IPS DF 6.9 (cell line): ENCODE measurements around the gene KCTD12.

ENCODE experiments used
- DNase-seq: peaks from one replicate; pipeline ENCODE4 v3.0.0-alpha.2; 2013; ENCODE audit warnings: low read depth, low spot score
- H3K27ac ChIP-seq: one replicate; pipeline ENCODE4 v1.5.1; 2013; ENCODE audit warnings: low read length, control low read depth
- H3K27me3 ChIP-seq: 2 replicates; pipeline ENCODE4 v1.6.1; 2013; ENCODE audit warnings: mild to moderate bottlenecking, low read length; ENCODE audit not compliant: control insufficient read depth, insufficient read depth
- H3K36me3 ChIP-seq: 2 replicates; pipeline ENCODE4 v1.6.1; 2013; ENCODE audit warnings: low read length; ENCODE audit not compliant: control insufficient read depth, insufficient read depth
- H3K4me1 ChIP-seq: 2 replicates; pipeline ENCODE4 v1.6.1; 2013; ENCODE audit warnings: low read length; ENCODE audit not compliant: control insufficient read depth, insufficient read depth
- H3K4me3 ChIP-seq: 2 replicates; pipeline ENCODE4 v1.5.1; 2013; ENCODE audit warnings: mild to moderate bottlenecking, low read length
- H3K9me3 ChIP-seq: 2 replicates; pipeline ENCODE4 v1.6.1; 2013; ENCODE audit warnings: low read length, inconsistent platforms; ENCODE audit not compliant: control insufficient read depth, insufficient read depth
- WGBS: extraction: QIAGEN DNeasy Blood & Tissue Kit; methylation state at CpG from one replicate; pipeline ENCODE4 v1.1.7; 2013; ENCODE audit warnings: mixed read lengths, missing lambda C conversion rate; ENCODE audit not compliant: insufficient read length, insufficient coverage; 5-methylcytosine and 5-hydroxymethylcytosine counted together

The KCTD12 gene

GRCh38 chr13:76888421-76888820 lies 2.2 kb upstream of the KCTD12 start:
- H3K4me3 ChIP-seq: no peak overlapping the region
- peaks cover 19% of the 10 kb centered on the region; the same call in 1 of the 2 replicates for H3K27me3 ChIP-seq
- H3K9me3 ChIP-seq: no peaks in the 10 kb centered on the region
- H3K4me1 ChIP-seq: no peaks in the 10 kb centered on the region
- DNase-seq: no peak
- no peak overlapping the region for H3K27ac ChIP-seq
- WGBS: no CpG with 5 or more reads among the region's 1 CpG
- H3K36me3 ChIP-seq: no peaks in the 10 kb centered on the region

DNA sequence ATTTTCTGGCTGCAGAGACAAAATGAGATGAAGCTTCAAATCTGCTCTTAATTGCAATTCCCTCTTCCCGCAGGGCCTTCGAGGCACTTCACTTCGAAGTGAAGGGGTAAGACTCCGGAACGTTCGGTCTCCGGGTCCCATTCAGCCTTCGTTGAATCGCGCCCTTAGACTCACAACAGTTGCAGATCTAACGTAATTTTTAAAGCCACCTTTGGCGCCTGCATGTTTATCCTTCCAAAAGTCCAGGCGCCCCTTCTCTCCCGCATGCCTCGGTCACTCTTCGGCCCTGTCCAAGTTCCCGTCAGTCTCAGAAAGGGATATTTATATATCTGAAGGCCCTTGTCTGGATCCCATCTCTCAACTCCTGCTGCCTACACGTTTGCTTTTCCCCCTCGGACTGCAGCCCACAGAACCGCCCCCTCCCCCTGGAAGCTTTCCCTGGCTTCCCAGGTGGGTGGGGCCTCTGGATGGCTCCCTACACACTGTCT lies 915 bp upstream of the KCTD12 start:
- H3K4me3 ChIP-seq: peak overlapping the region; percentile 52; the same call in 1 of the 2 replicates
- no peaks in the 10 kb centered on the region for H3K9me3 ChIP-seq
- DNase-seq: no peak
- H3K27ac ChIP-seq: no peak overlapping the region
- peaks cover 19% of the 10 kb centered on the region; the same call in 1 of the 2 replicates for H3K27me3 ChIP-seq
- H3K36me3 ChIP-seq: no peaks in the 10 kb centered on the region
- WGBS: no CpG with 5 or more reads among the region's 20 CpGs
- H3K4me1 ChIP-seq: no peaks in the 10 kb centered on the region

- Histone ChIP-seq H3K36me3 (no peaks in the 10 kb centered on the region), H3K27me3 (peaks cover 19% of the 10 kb centered on the region; the same call in 1 of the 2 replicates), H3K9me3 (no peaks in the 10 kb centered on the region), H3K27ac (no peak overlapping the region), H3K4me3 (peak overlapping the region; percentile 52; the same call in 1 of the 2 replicates), H3K4me1 (no peaks in the 10 kb centered on the region)
- DNase-seq: no peak
- WGBS: no CpG with 5 or more reads among the region's 37 CpGs
Observed at GRCh38 chr13:76886005-76886291, 257 bp downstream of the KCTD12 start.

DNA sequence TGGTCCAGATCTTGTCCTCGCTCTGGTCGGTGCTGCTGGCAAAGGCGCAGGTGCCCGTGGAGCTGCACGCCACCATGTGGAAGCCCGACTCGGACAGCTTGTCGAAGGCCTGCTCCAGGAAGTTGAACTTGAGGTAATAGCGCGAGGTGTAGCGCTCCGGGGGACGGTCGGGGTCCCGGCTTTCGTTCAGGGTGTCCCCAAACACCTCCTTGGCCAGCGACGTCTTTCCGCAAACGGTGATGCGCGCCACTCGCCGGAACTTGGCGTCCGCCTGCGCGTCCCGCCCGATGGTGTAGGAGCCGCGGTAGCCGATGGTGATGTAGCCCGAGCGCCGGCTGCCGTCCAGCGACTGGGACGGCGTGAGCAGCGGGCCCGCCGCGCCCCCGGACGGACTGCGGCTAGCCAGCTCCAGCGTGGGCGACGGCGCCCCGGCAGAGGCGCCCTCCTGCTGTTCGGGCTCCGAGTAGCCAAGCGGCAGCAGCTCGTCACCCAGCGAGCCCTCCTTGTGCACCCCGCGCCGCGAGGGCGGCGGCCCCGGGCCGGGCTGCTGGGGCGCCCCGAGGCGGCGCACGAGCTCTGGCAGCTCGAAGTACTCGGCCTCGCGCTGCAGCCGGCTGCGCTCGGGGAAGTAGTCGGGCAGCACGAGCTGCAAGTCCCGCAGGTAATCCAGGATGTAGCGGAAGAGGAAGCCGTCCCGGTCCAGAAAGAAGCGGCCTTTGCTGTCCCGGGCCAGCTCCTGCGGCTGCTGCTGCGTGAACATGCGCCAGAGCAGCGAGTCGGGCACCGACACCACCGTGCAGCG lies 801 bp downstream of the KCTD12 start:
- H3K4me1 ChIP-seq: no peaks in the 10 kb centered on the region
- DNase-seq: no peak
- peaks cover 19% of the 10 kb centered on the region; the same call in 1 of the 2 replicates for H3K27me3 ChIP-seq
- no peak overlapping the region for H3K27ac ChIP-seq
- H3K4me3 ChIP-seq: peak overlapping the region; percentile 52; the same call in 1 of the 2 replicates
- H3K36me3 ChIP-seq: no peaks in the 10 kb centered on the region
- H3K9me3 ChIP-seq: no peaks in the 10 kb centered on the region
- WGBS: no CpG with 5 or more reads among the region's 94 CpGs

DNA sequence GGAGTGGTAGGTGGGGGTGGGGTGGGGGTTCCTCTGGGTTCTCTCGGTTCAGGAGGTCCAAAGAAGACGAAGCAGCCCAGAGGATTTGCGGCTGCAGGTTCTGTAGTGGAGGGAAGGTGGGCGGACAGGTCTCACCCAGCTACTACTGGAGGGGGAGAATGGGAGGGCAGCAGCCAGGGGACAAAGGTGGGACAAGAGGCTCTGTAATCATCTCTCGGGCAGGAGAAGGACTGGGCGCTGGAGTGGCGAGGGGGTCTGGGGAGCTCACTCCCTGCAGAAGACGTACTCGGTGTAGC lies 1.4 kb downstream of the KCTD12 start:
- no CpG with 5 or more reads among the region's 9 CpGs for WGBS
- Histone ChIP-seq H3K4me3 (peak overlapping the region; percentile 52; the same call in 1 of the 2 replicates), H3K27me3 (peaks cover 19% of the 10 kb centered on the region; the same call in 1 of the 2 replicates), H3K9me3 (no peaks in the 10 kb centered on the region), H3K4me1 (no peaks in the 10 kb centered on the region), H3K27ac (no peak overlapping the region), H3K36me3 (no peaks in the 10 kb centered on the region)
- DNase-seq: no peak

DNA sequence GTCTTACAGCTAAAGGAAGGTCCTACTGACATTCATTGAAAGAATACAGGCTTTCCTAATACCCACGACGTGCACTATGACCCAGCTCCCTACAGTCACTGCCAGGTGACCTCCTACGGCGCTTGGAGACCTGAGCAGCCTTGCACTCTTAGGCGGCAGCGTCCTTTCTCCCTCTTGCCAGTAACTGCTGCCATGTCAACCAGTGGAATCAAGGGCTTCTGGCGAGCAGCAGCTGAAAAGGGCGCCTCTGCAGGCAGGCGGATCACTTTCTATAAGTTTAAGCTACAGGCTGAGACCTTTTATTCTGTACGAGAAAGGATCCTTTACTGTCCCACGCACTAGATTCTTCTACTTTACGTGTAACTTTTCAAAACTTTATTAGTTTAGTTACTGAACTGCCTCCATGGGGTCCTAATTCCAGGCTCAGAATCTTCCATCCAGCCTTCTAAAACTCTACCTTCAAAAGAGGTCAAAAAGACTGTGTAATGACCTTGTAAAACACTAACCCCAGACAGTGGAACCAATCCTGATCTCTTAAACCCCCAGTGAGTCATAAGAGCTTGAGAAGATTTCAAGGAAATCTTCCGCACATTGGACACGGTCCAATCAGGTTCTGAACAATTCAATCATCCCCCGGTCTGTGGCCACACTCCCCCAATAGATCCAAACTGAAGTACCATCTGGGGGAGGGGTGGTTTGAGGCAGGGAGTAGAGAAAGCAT lies 1.9 kb downstream of the KCTD12 start:
- no peak for DNase-seq
- Histone ChIP-seq H3K4me1 (no peaks in the 10 kb centered on the region), H3K27me3 (peaks cover 19% of the 10 kb centered on the region; the same call in 1 of the 2 replicates), H3K36me3 (no peaks in the 10 kb centered on the region), H3K4me3 (no peak overlapping the region), H3K27ac (no peak overlapping the region), H3K9me3 (no peaks in the 10 kb centered on the region)
- WGBS: no CpG with 5 or more reads among the region's 15 CpGs

DNA sequence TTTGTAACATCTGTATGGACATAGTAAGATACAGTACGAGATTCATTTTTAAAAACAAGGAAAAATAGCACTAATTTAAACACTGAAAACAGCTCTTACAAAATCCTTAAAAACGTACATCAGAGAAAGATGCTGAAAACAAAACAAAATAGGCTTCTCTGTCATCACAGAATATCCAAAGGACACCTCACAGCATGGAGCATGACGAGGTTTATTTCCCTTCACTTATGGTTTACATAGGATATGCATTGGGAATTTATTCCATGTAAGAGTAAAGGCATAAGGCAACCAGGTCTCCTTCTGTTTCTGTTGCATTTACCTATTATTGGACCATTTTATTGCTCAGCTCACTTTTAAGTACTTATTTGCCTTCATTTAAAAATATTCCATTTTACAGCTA lies 3.0 kb downstream of the KCTD12 start:
- WGBS: no CpG with 5 or more reads among the region's 3 CpGs
- Histone ChIP-seq H3K9me3 (no peaks in the 10 kb centered on the region), H3K27me3 (peaks cover 17% of the 10 kb centered on the region; the same call in 1 of the 2 replicates), H3K27ac (no peak overlapping the region), H3K36me3 (no peaks in the 10 kb centered on the region), H3K4me3 (no peak overlapping the region), H3K4me1 (no peaks in the 10 kb centered on the region)
- no peak for DNase-seq

DNA sequence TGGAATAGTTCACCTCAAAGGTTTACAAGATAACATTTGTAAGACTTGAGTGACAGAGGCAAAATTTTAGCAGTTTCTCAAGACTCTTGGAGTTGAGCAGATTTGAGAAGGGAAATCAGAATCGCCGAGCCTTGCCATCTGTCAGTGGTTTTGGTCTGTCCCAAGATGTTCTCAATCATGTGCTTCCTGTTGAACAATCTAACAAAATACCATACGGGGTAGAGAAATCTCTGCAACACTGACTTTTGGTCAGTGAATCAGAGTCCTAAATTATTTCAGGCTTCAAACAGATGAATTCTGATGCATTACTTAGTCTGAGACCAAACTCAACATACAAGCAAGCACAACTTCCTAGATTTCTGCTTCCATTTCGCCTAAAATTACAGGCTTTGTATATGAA lies 3.8 kb downstream of the KCTD12 start:
- no CpG with 5 or more reads among the region's 4 CpGs for WGBS
- H3K4me1 ChIP-seq: no peaks in the 10 kb centered on the region
- H3K36me3 ChIP-seq: no peaks in the 10 kb centered on the region
- H3K27ac ChIP-seq: no peak overlapping the region
- no peaks in the 10 kb centered on the region for H3K9me3 ChIP-seq
- H3K4me3 ChIP-seq: no peak overlapping the region
- no peak for DNase-seq
- peaks cover 13% of the 10 kb centered on the region; the same call in 1 of the 2 replicates for H3K27me3 ChIP-seq

GRCh38 chr13:76879883-76880270 lies 6.3 kb downstream of the KCTD12 start:
- no peak for DNase-seq
- peaks cover 5% of the 10 kb centered on the region; the same call in 1 of the 2 replicates for H3K27me3 ChIP-seq
- no peak overlapping the region for H3K27ac ChIP-seq
- WGBS: no CpG with 5 or more reads among the region's 3 CpGs
- no peaks in the 10 kb centered on the region for H3K4me1 ChIP-seq
- H3K4me3 ChIP-seq: no peak overlapping the region
- H3K9me3 ChIP-seq: no peaks in the 10 kb centered on the region
- no peaks in the 10 kb centered on the region for H3K36me3 ChIP-seq

GRCh38 chr13:76879203-76879882 lies 6.9 kb downstream of the KCTD12 start:
- no peaks in the 10 kb centered on the region for H3K4me1 ChIP-seq
- H3K9me3 ChIP-seq: no peaks in the 10 kb centered on the region
- H3K27me3 ChIP-seq: peaks cover under 1% of the 10 kb centered on the region; the same call in 1 of the 2 replicates
- H3K4me3 ChIP-seq: no peak overlapping the region
- no peak for DNase-seq
- no peaks in the 10 kb centered on the region for H3K36me3 ChIP-seq
- no peak overlapping the region for H3K27ac ChIP-seq
- no CpG with 5 or more reads among the region's 8 CpGs for WGBS
